ENCODE measurements around the gene CHCHD6. TPM values are rescaled to one million over a fixed set of nuclear protein-coding genes. Genes with fewer than 3 reads are reported as not detected.

Gene CHCHD6
- total RNA-seq, 1 donor from 2014 or later: 17.1 TPM

GRCh38 chr3:126827121-126827520, 123.1 kb downstream of the CHCHD6 start:
- no peaks in the 10 kb centered on the region for H3K36me3 Mint-ChIP-seq (ENCODE audit: low read depth)
- H3K9me3 Mint-ChIP-seq (ENCODE audit: low read depth): peaks cover 3% of the 10 kb centered on the region
- no peaks in the 10 kb centered on the region for H3K27me3 Mint-ChIP-seq (ENCODE audit: low read depth)
- no peaks in the 10 kb centered on the region for H3K4me1 Mint-ChIP-seq (ENCODE audit: low read depth)
- TF ChIP-seq CTCF (IDR thresholded peaks at IDR 0.05): no peak
- no peak overlapping the region for H3K4me3 Mint-ChIP-seq (ENCODE audit: unreplicated experiment)
- DNase-seq (ENCODE audit: low spot score): no peak
- no peak overlapping the region for H3K27ac Mint-ChIP-seq (ENCODE audit: unreplicated experiment)

- Mint-ChIP-seq H3K36me3 (ENCODE audit: low read depth) (no peaks in the 10 kb centered on the region), H3K27me3 (ENCODE audit: low read depth) (no peaks in the 10 kb centered on the region), H3K27ac (ENCODE audit: unreplicated experiment) (no peak overlapping the region), H3K9me3 (ENCODE audit: low read depth) (no peaks in the 10 kb centered on the region), H3K4me3 (ENCODE audit: unreplicated experiment) (no peak overlapping the region), H3K4me1 (ENCODE audit: low read depth) (no peaks in the 10 kb centered on the region)
- no peak for DNase-seq (ENCODE audit: low spot score)
- no peak for TF ChIP-seq CTCF (IDR thresholded peaks at IDR 0.05)
Measured at GRCh38 chr3:126828306-126828705, 124.3 kb downstream of the CHCHD6 start.

GRCh38 chr3:126832933-126833332, 128.9 kb downstream of the CHCHD6 start:
- TF ChIP-seq CTCF (IDR thresholded peaks at IDR 0.05): no peak
- Mint-ChIP-seq H3K9me3 (ENCODE audit: low read depth) (no peaks in the 10 kb centered on the region), H3K4me1 (ENCODE audit: low read depth) (peaks cover 10% of the 10 kb centered on the region), H3K27me3 (ENCODE audit: low read depth) (no peaks in the 10 kb centered on the region), H3K4me3 (ENCODE audit: unreplicated experiment) (no peak overlapping the region), H3K36me3 (ENCODE audit: low read depth) (peaks cover 1% of the 10 kb centered on the region), H3K27ac (ENCODE audit: unreplicated experiment) (no peak overlapping the region)
- DNase-seq (ENCODE audit: low spot score): no peak

GRCh38 chr3:126834596-126835471, 130.8 kb downstream of the CHCHD6 start:
- Mint-ChIP-seq H3K9me3 (ENCODE audit: low read depth) (no peaks in the 10 kb centered on the region), H3K36me3 (ENCODE audit: low read depth) (peaks cover 1% of the 10 kb centered on the region), H3K27ac (ENCODE audit: unreplicated experiment) (no peak overlapping the region), H3K4me3 (ENCODE audit: unreplicated experiment) (no peak overlapping the region), H3K4me1 (ENCODE audit: low read depth) (peaks cover 10% of the 10 kb centered on the region), H3K27me3 (ENCODE audit: low read depth) (no peaks in the 10 kb centered on the region)
- DNase-seq (ENCODE audit: low spot score): no peak
- TF ChIP-seq CTCF (IDR thresholded peaks at IDR 0.05): no peak

GRCh38 chr3:126835472-126836219, 131.6 kb downstream of the CHCHD6 start:
- TF ChIP-seq CTCF (IDR thresholded peaks at IDR 0.05): peak; percentile 38
- Mint-ChIP-seq H3K36me3 (ENCODE audit: low read depth) (peaks cover 1% of the 10 kb centered on the region), H3K27me3 (ENCODE audit: low read depth) (no peaks in the 10 kb centered on the region), H3K9me3 (ENCODE audit: low read depth) (no peaks in the 10 kb centered on the region), H3K27ac (ENCODE audit: unreplicated experiment) (no peak overlapping the region), H3K4me3 (ENCODE audit: unreplicated experiment) (no peak overlapping the region), H3K4me1 (ENCODE audit: low read depth) (peaks cover 10% of the 10 kb centered on the region)
- no peak for DNase-seq (ENCODE audit: low spot score)

All from chondrocyte (in vitro differentiated cells).